Endodermal cell (in vitro differentiated cells): ENCODE results near the gene PERCC1. TPM values are rescaled to one million over a fixed set of nuclear protein-coding genes. Genes with fewer than 3 reads are reported as not detected.

Experiments
- DNase-seq: peaks from one replicate; pipeline ENCODE4 v3.0.0-alpha.2; 2017
- H3K27ac ChIP-seq: 2 replicates; pipeline ENCODE4 v1.5.1; 2013; ENCODE audit warnings: mild to moderate bottlenecking, low read depth, low read length, moderate library complexity
- H3K27me3 ChIP-seq: 2 replicates; pipeline ENCODE4 v1.6.1; 2013; ENCODE audit warnings: mild to moderate bottlenecking, low read length, moderate library complexity; ENCODE audit not compliant: insufficient read depth, control insufficient read depth, poor library complexity, severe bottlenecking
- H3K36me3 ChIP-seq: 2 replicates; pipeline ENCODE4 v1.7.0; 2013; ENCODE audit warnings: mild to moderate bottlenecking, low read length, moderate library complexity; ENCODE audit not compliant: control insufficient read depth, insufficient read depth
- H3K4me1 ChIP-seq: one replicate; pipeline ENCODE4 v1.7.0; 2013; ENCODE audit warnings: low read length; ENCODE audit not compliant: control insufficient read depth, insufficient read depth
- H3K4me3 ChIP-seq: 2 replicates; pipeline ENCODE4 v1.5.1; 2013; ENCODE audit warnings: mild to moderate bottlenecking, low read length, moderate library complexity
- H3K9ac ChIP-seq: 2 replicates; pipeline ENCODE4 v1.6.1; 2013; ENCODE audit warnings: mild to moderate bottlenecking, low read length, moderate library complexity; ENCODE audit not compliant: poor library complexity, severe bottlenecking; ENCODE audit errors: extremely low read depth
- H3K9me3 ChIP-seq: 2 replicates; pipeline ENCODE4 v1.6.1; 2013; ENCODE audit warnings: mild to moderate bottlenecking, low read length, moderate library complexity; ENCODE audit not compliant: control insufficient read depth
- H3K27ac Mint-ChIP-seq: 2 replicates; pipeline ENCODE4 v1.8.0; 2020; ENCODE audit warnings: mixed read lengths
- H3K27me3 Mint-ChIP-seq: 2 replicates; pipeline ENCODE4 v1.8.0; 2021; ENCODE audit warnings: mild to moderate bottlenecking, mixed read lengths; ENCODE audit not compliant: insufficient read depth
- H3K36me3 Mint-ChIP-seq: 2 replicates; pipeline ENCODE4 v1.8.0; 2020; ENCODE audit warnings: low read depth, mixed read lengths
- H3K4me1 Mint-ChIP-seq: 2 replicates; pipeline ENCODE4 v1.8.0; 2020; ENCODE audit warnings: mixed read lengths
- H3K4me3 Mint-ChIP-seq: 2 replicates; pipeline ENCODE4 v1.8.0; 2020; ENCODE audit warnings: mild to moderate bottlenecking, moderate library complexity, mixed read lengths
- H3K9me3 Mint-ChIP-seq: 2 replicates; pipeline ENCODE4 v1.8.0; 2020; ENCODE audit warnings: mild to moderate bottlenecking, mixed read lengths
- WGBS, 2 experiments: methylation state at CpG; one replicate each; pipeline versions ENCODE4 v1.1.5 to v1.1.7; 2013; ENCODE audit warnings: missing lambda C conversion rate in 2 of 2, mixed read lengths in 1 of 2; ENCODE audit not compliant: insufficient coverage in 1 of 2, insufficient read length in 1 of 2; 5-methylcytosine and 5-hydroxymethylcytosine counted together
- total RNA-seq, 2 donors: library from RNA; stranded (reverse); fragmentation: NEBNext Ultra II Directional in 1 of 2; extraction: Animal tissue kit (Norgen Biotek cat#: 25700) in 1 of 2; gene quantifications; 2 replicates in 1 of 2; 3 replicates in 1 of 2; pipeline ENCODE4 v1.2.1, GENCODE V29; 2021
- TF ChIP-seq, protein P1 (sequence below): fragments of 200-600 bp; sonication (generic); conservative IDR thresholded peaks from 2 replicates; pipeline ENCODE4 v1.5.0; 2021; ENCODE audit warnings: antibody characterized with exemption, mild to moderate bottlenecking

Gene PERCC1
- total RNA-seq, 2 donors from 2014 or later: 0.51 to 0.79 TPM

DNA sequence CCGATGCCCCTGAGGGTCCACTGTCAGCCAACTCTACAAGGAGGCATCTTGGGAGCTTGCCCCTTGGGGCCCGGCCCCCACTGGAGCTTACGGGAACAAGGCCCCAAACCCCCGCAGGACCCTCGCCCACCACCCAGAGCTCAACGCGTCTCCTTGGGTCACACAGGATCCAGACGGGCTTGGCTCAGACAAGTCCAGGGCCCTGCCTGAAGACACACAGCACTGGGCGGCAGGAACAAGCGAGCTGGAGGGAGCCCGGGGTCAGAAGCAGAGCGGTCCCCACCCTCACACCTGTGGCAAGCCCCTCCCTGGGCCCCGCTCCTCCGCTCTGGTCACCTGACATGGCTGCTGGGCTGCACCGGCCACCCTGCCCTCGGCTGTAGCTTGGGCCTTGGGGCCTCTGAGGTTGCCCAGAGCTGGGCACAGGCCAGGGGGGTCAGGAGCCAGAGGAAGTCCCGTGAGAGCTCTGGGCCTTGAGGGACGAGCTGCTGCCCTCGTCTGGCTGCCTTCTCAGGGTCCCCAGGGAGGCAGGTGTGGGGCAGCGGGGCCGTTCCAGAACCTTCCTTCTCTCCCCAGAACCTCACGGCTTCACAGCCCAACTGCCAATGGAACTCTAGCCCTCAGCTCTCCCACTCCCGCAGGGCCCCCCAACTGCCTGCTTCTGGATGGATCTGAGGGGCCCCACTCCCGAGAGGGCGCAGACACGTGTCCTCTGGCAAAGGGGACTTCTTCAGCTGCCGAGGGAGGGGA, 13.3 kb downstream of the PERCC1 start, which contains the start of gene CCDC154:
Gene CCDC154 (minus strand): TSS at position 577 of the 750 bp plus-strand sequence. CDS start 234 bp downstream, at position 343.
- Histone ChIP-seq H3K36me3 (no peaks in the 10 kb centered on the region), H3K9me3 (no peaks in the 10 kb centered on the region), H3K27ac (peak within 1 kb of the TSS; percentile 24), H3K9ac (no peak within 1 kb of the TSS), H3K4me3 (no peak within 1 kb of the TSS), H3K27me3 (no peaks in the 10 kb centered on the region), H3K4me1 (no peaks in the 10 kb centered on the region)
- 91 to 96% methylated on average over 7 to 27 of the region's 27 CpGs for WGBS, 2 experiments
- H3K27ac Mint-ChIP-seq: peak within 1 kb of the TSS; percentile 52
- DNase-seq: no peak
- TF ChIP-seq, protein P1, sequence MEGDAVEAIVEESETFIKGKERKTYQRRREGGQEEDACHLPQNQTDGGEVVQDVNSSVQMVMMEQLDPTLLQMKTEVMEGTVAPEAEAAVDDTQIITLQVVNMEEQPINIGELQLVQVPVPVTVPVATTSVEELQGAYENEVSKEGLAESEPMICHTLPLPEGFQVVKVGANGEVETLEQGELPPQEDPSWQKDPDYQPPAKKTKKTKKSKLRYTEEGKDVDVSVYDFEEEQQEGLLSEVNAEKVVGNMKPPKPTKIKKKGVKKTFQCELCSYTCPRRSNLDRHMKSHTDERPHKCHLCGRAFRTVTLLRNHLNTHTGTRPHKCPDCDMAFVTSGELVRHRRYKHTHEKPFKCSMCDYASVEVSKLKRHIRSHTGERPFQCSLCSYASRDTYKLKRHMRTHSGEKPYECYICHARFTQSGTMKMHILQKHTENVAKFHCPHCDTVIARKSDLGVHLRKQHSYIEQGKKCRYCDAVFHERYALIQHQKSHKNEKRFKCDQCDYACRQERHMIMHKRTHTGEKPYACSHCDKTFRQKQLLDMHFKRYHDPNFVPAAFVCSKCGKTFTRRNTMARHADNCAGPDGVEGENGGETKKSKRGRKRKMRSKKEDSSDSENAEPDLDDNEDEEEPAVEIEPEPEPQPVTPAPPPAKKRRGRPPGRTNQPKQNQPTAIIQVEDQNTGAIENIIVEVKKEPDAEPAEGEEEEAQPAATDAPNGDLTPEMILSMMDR: no peak
- no peaks in the 10 kb centered on the region for H3K4me1 Mint-ChIP-seq
- H3K4me3 Mint-ChIP-seq: no peak within 1 kb of the TSS
- no peaks in the 10 kb centered on the region for H3K27me3 Mint-ChIP-seq
- H3K9me3 Mint-ChIP-seq: no peaks in the 10 kb centered on the region
- peaks cover 9% of the 10 kb centered on the region for H3K36me3 Mint-ChIP-seq

DNA sequence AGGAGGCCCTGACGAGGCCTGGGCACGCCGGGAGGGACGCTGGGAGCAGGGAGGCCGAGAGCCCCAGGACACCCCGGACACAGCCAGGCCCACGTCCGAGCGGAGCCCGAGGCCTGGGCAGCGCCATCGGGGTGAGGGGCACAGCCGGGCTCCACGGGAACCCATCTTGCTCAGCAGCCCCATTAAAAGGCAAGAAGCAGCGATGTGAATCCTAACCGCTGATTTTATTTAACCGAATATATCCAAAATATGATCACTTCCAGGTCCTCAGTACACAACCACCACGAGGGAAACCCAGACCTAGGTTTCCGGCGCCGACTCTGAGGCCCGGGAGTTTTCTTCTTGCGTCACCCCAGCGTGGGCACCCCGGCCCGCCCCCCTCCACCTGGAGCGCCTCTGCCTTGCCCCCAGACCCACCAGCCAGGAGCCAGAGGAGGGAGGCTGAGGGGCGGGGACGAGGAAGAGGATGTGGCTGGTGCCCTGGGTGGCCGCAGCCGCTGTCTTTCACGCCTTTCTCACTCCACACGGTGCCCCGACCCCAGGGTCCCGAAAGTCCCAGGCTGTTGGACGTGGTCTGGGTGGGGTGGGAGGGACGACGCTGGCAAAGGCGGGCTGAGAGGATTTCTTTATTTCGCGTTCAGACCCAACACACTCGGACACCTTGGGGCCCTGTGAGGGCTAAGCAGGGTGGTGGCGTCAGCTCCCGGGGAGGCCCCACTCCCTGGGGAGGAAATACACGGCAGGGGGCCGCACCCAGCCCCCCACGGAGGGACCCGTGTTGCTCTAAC, 14.0 kb downstream of the PERCC1 start:
- DNase-seq: no peak
- H3K27ac Mint-ChIP-seq: no peak overlapping the region
- no peak overlapping the region for H3K4me3 ChIP-seq
- H3K36me3 Mint-ChIP-seq: peaks cover 9% of the 10 kb centered on the region
- H3K9me3 ChIP-seq: no peaks in the 10 kb centered on the region
- H3K4me1 Mint-ChIP-seq: no peaks in the 10 kb centered on the region
- H3K27ac ChIP-seq: no peak overlapping the region
- 94 to 95% methylated on average over 35 to 48 of the region's 48 CpGs for WGBS, 2 experiments
- no peaks in the 10 kb centered on the region for H3K9me3 Mint-ChIP-seq
- no peaks in the 10 kb centered on the region for H3K27me3 ChIP-seq
- no peaks in the 10 kb centered on the region for H3K27me3 Mint-ChIP-seq
- no peak overlapping the region for H3K4me3 Mint-ChIP-seq
- H3K9ac ChIP-seq: no peak overlapping the region
- TF ChIP-seq, protein P1: no peak
- H3K4me1 ChIP-seq: no peaks in the 10 kb centered on the region
- no peaks in the 10 kb centered on the region for H3K36me3 ChIP-seq

- DNase-seq: no peak
- 91 to 93% methylated on average over 15 to 25 of the region's 25 CpGs for WGBS, 2 experiments
- H3K36me3 ChIP-seq: no peaks in the 10 kb centered on the region
- H3K27ac Mint-ChIP-seq: no peak overlapping the region
- H3K9me3 ChIP-seq: no peaks in the 10 kb centered on the region
- H3K9ac ChIP-seq: no peak overlapping the region
- no peaks in the 10 kb centered on the region for H3K27me3 ChIP-seq
- no peak overlapping the region for H3K4me3 Mint-ChIP-seq
- H3K9me3 Mint-ChIP-seq: no peaks in the 10 kb centered on the region
- H3K4me3 ChIP-seq: no peak overlapping the region
- H3K36me3 Mint-ChIP-seq: peaks cover 10% of the 10 kb centered on the region
- H3K27ac ChIP-seq: no peak overlapping the region
- TF ChIP-seq, protein P1: no peak
- H3K27me3 Mint-ChIP-seq: no peaks in the 10 kb centered on the region
- H3K4me1 ChIP-seq: no peaks in the 10 kb centered on the region
- no peaks in the 10 kb centered on the region for H3K4me1 Mint-ChIP-seq
These were observed 14.8 kb downstream of the PERCC1 start for GRCh38 chr16:1445518-1446203.
